K562 (cell line): Measurements from ENCODE around the gene EVL.

Experiments used
- CTCF ChIP-seq, 3 experiments: IDR thresholded peaks in 2 of 3; conservative IDR thresholded peaks in 1 of 3; 2 replicates each; pipeline ENCODE4 v1.5.1; 2011 to 2012; ENCODE audit warnings: low read length in 3 of 3, mild to moderate bottlenecking in 3 of 3, control low read depth in 2 of 3, improper control_type of control experiment in 1 of 3, inconsistent platforms in 1 of 3, low read depth in 1 of 3, mixed read lengths in 1 of 3, moderate library complexity in 1 of 3; ENCODE audit not compliant: insufficient read depth in 2 of 3
- RAD21 ChIP-seq, 2 experiments: fragments of 250-450 bp in 1 of 2; fragments of 450-650 bp in 1 of 2; sonication (Bioruptor Pico) in 1 of 2; formaldehyde crosslinking in 1 of 2; IDR thresholded peaks in 1 of 2; conservative IDR thresholded peaks in 1 of 2; 2 replicates each; pipeline versions ENCODE4 v1.4.0 to v1.8.0; 2020 to 2022; ENCODE audit warnings: mild to moderate bottlenecking in 2 of 2, moderate library complexity in 1 of 2

DNA sequence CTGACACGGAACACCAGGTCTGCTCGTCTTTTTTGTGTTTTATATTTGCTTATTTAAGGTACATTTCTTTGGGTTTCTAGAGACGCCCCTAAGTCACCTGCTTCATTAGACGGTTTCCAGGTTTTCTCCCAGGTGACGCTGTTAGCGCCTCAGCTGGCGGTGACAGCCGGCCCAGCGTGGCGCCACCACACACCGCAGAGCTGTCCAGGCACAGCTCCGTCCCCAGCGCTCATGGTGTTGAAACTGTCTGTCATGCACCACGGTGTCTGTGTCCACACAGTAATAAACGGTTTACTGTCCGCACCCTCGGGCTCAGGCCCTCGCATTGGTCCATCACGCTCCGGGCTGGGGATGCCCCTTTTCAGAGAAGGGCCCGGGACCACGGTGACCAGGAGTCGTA lies 78.7 kb downstream of the EVL start:
- TF ChIP-seq CTCF (IDR thresholded peaks at IDR 0.05 in 2 of 3, conservative IDR thresholded peaks at IDR 0.05 in 1 of 3; ENCODE audit: insufficient read depth in 2 of 3, low read depth in 1 of 3, low read length in 3 of 3) (no peak), RAD21 (CRISPR knock-in tag; conservative IDR thresholded peaks at IDR 0.05 in 1 of 2, IDR thresholded peaks at IDR 0.05 in 1 of 2) (no peak)
